ENCODE results near the gene FCN3. TPM values are rescaled to one million over a fixed set of nuclear protein-coding genes. Genes with fewer than 3 reads are reported as not detected.

FCN3 gene
- total and polyA plus RNA-seq, 10 of the 15 experiments (the other 5 are each of a cell fraction or from before 2014, with no cell fraction given), result 0.28 TPM; not detected in 9

DNA sequence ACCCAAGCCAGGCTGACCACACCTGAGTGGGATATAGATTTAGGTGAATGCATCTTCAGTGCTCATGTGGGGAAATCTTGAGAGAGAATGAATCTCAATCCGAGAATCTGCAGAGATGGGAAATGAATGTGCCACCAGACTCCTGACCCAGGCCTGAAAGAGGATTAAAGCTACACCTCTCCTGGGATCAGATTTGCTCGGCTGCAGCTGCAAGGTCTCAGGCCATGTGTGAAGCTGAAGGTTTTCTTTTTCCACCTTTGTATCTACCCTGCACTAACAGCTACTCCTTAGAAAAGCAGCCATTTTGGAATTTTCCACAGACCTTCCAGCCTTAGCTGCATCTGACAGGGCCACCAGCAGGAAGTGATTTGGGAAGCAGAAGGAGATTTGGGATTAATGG lies 36.1 kb upstream of the FCN3 start:
- RAD21 ChIA-PET (ENCODE audit: unreplicated experiment), result interaction anchor here (1.0 to 1.6 kb wide), 2 partner anchors 9 to 196 kb away, joined by 3 to 5 read pairs; no protein-coding TSS in a partner anchor
- in situ Hi-C loops (cut with MboI), result no loop called here
- TF ChIP-seq WRNIP1 (IDR thresholded peaks at IDR 0.05; ENCODE audit: borderline replicate concordance, low read depth, low read length) (no peak), SP1 (IDR thresholded peaks at IDR 0.05; ENCODE audit: low read depth, low read length) (no peak), POLR2AphosphoS2 (IDR thresholded peaks at IDR 0.05; ENCODE audit: low read depth, low read length) (no peak), POLR2A (IDR thresholded peaks at IDR 0.05; ENCODE audit: low read depth, low read length) (no peak), NFYA (IDR thresholded peaks at IDR 0.05; ENCODE audit: borderline replicate concordance, low read depth, low read length) (no peak)
- H3K4me2 ChIP-seq (ENCODE audit: control insufficient read depth, insufficient read depth), result no peak overlapping the region
- H2AFZ ChIP-seq (ENCODE audit: control insufficient read depth, low read depth, low read length), result no peak overlapping the region
- ATAC-seq (no peak), FAIRE-seq (no peak), DNase-seq (ENCODE audit: low read depth, low spot score) (no peak)
- SMC1A ChIA-PET (ENCODE audit: uncharacterized antibody, unreplicated experiment), result interaction anchor here (0.7 to 22.2 kb wide), 4 partner anchors 34 to 197 kb away, joined by 3 to 470 read pairs (median 3); no protein-coding TSS in a partner anchor
- H3K27me3 ChIP-seq (replicated peaks in 1 of 2; ENCODE audit: control insufficient read depth in 2 of 2, insufficient read depth in 2 of 2, low read length in 1 of 2), result no peaks in the 10 kb centered on the region
- no peaks in the 10 kb centered on the region for H3K79me2 ChIP-seq (ENCODE audit: control insufficient read depth, insufficient read depth, low read length)
- no peaks in the 10 kb centered on the region for H3K9me3 ChIP-seq (replicated peaks; ENCODE audit: control insufficient read depth, insufficient read depth, low read length)
- peaks cover 5% of the 10 kb centered on the region; the same call in 1 of the 2 replicates for H3K4me1 ChIP-seq (ENCODE audit: control insufficient read depth, insufficient read depth, low read length)
- no peak overlapping the region for H3K4me3 ChIP-seq
- no peak overlapping the region for H3K9ac ChIP-seq (ENCODE audit: control insufficient read depth, insufficient read depth, low read length)
- CTCF ChIA-PET, result interaction anchor here (1.0 to 2.1 kb wide), 4 partner anchors 14 to 114 kb away, joined by 3 to 7 read pairs (median 4); no protein-coding TSS in a partner anchor
- 48% methylated on average over 2 of the region's 2 CpGs for WGBS (ENCODE audit: insufficient coverage, insufficient replicate concordance, low lambda C conversion rate, missing lambda C conversion rate)
- POLR2A ChIA-PET, result interaction anchor here (0.8 to 0.9 kb wide), 2 partner anchors 20 to 218 kb away, joined by 3 read pairs; no protein-coding TSS in a partner anchor
- peak overlapping the region; percentile 33 for H3K27ac ChIP-seq (ENCODE audit: control insufficient read depth, insufficient read depth)
- intact Hi-C loops (cut with micrococcal nuclease; ENCODE audit: unreplicated experiment), result no loop called here
- peaks cover 35 to 46% of the 10 kb centered on the region in 2 experiments for H3K36me3 ChIP-seq (ENCODE audit: control insufficient read depth in 2 of 2, insufficient read depth in 2 of 2, low read length in 1 of 2)
- no peaks in the 10 kb centered on the region for H4K20me1 ChIP-seq (ENCODE audit: control insufficient read depth, insufficient read depth)
- no TSS peak for BruUV-seq (replicated peaks)

DNA sequence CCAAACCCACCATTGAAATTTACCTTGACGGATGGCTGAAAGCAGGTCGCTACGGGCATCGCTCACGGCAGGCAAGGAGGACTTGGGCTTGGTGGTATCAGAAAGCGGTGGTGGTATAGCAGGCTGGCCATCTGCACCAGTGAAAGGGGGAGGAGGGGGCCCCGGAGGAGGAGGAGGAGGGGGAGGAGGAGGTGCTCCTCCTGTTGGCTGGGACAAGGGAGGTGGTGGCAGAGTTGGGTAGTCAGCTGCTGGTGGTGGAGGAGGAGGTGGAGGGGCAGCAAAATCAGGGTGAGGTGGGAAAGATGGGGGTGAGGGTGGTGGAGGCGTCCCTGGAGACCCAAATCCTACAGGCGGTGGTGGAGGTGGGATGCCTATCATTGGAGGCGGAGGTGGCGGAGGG lies 35.0 kb upstream of the FCN3 start:
- no peaks in the 10 kb centered on the region for H3K27me3 ChIP-seq (replicated peaks in 1 of 2; ENCODE audit: control insufficient read depth in 2 of 2, insufficient read depth in 2 of 2, low read length in 1 of 2)
- ChIA-PET RAD21 (ENCODE audit: unreplicated experiment) (interaction anchor here (1.6 kb wide), 1 partner anchor 197 kb away, joined by 5 read pairs; no protein-coding TSS in a partner anchor), CTCF (interaction anchor here (1.2 to 2.1 kb wide), 2 partner anchors 13 to 19 kb away, joined by 3 to 6 read pairs; no protein-coding TSS in a partner anchor), POLR2A (no interaction called here), SMC1A (ENCODE audit: uncharacterized antibody, unreplicated experiment) (interaction anchor here (0.6 to 22.2 kb wide), 3 partner anchors 35 to 198 kb away, joined by 3 to 470 read pairs (median 3); no protein-coding TSS in a partner anchor)
- ATAC-seq, result no peak
- H3K9ac ChIP-seq (ENCODE audit: control insufficient read depth, insufficient read depth, low read length), result no peak overlapping the region
- no peaks in the 10 kb centered on the region for H3K9me3 ChIP-seq (replicated peaks; ENCODE audit: control insufficient read depth, insufficient read depth, low read length)
- H3K4me3 ChIP-seq, result no peak overlapping the region
- no peak for DNase-seq (ENCODE audit: low read depth, low spot score)
- H3K36me3 ChIP-seq (ENCODE audit: control insufficient read depth in 2 of 2, insufficient read depth in 2 of 2, low read length in 1 of 2), result peaks cover 34 to 41% of the 10 kb centered on the region in 2 experiments
- H2AFZ ChIP-seq (ENCODE audit: control insufficient read depth, low read depth, low read length), result no peak overlapping the region
- no TSS peak for BruUV-seq (replicated peaks)
- intact Hi-C loops (cut with micrococcal nuclease; ENCODE audit: unreplicated experiment), result no loop called here
- in situ Hi-C loops (cut with MboI), result no loop called here
- no peak overlapping the region for H3K4me2 ChIP-seq (ENCODE audit: control insufficient read depth, insufficient read depth)
- H3K4me1 ChIP-seq (ENCODE audit: control insufficient read depth, insufficient read depth, low read length), result peaks cover 5% of the 10 kb centered on the region; the same call in 1 of the 2 replicates
- no peak for FAIRE-seq
- WGBS (ENCODE audit: insufficient coverage, insufficient replicate concordance, low lambda C conversion rate, missing lambda C conversion rate), result over 99% methylated on average over 10 of the region's 11 CpGs
- no peaks in the 10 kb centered on the region for H3K79me2 ChIP-seq (ENCODE audit: control insufficient read depth, insufficient read depth, low read length)
- no peaks in the 10 kb centered on the region for H4K20me1 ChIP-seq (ENCODE audit: control insufficient read depth, insufficient read depth)
- no peak overlapping the region for H3K27ac ChIP-seq (ENCODE audit: control insufficient read depth, insufficient read depth)
- TF ChIP-seq CBX5 (IDR thresholded peaks at IDR 0.05; ENCODE audit: low read depth) (no peak), BCL3 (IDR thresholded peaks at IDR 0.05; ENCODE audit: borderline replicate concordance, insufficient read depth, low read depth, low read length, poor library complexity, severe bottlenecking) (no peak), E4F1 (IDR thresholded peaks at IDR 0.05; ENCODE audit: borderline replicate concordance, partially characterized antibody) (no peak), SPI1 (IDR thresholded peaks at IDR 0.05; ENCODE audit: borderline replicate concordance, insufficient read depth, low read depth, low read length) (no peak), ZSCAN29 (IDR thresholded peaks at IDR 0.05) (no peak), KLF5 (IDR thresholded peaks at IDR 0.05; ENCODE audit: partially characterized antibody) (no peak), POLR2A (IDR thresholded peaks at IDR 0.05; ENCODE audit: low read depth, low read length) (no peak), CREB1 (IDR thresholded peaks at IDR 0.05; ENCODE audit: low read depth) (no peak)

All from GM12878 (cell line).